Activated gamma-delta T cell treated with Interleukin-2 at 50 U/mL for 16 hours (primary cell): ENCODE measurements around the gene IPO11.
"Not testable (repeated sequence)": the region's sequence is repeated elsewhere in the genome, so short reads cannot be mapped to it uniquely, and the experiment has no call there.

Experiments
- DNase-seq: peaks from one replicate; pipeline ENCODE4 v3.0.0-alpha.2; 2020

Gene IPO11

GRCh38 chr5:62652225-62652624, 239.7 kb downstream of the IPO11 start:
- DNase-seq: no peak

GRCh38 chr5:62653001-62653863, 240.7 kb downstream of the IPO11 start:
- DNase-seq: no peak

- no peak for DNase-seq
These were observed 241.5 kb downstream of the IPO11 start for GRCh38 chr5:62653864-62654575.

- not testable (repeated sequence) for DNase-seq
These were observed 245.2 kb downstream of the IPO11 start for GRCh38 chr5:62657772-62658171.

- no peak for DNase-seq
These were observed 248.6 kb downstream of the IPO11 start for GRCh38 chr5:62661126-62661525.

- no peak for DNase-seq
These were observed 250.0 kb downstream of the IPO11 start for GRCh38 chr5:62662521-62662920.

GRCh38 chr5:62671479-62671878, 258.9 kb downstream of the IPO11 start:
- no peak for DNase-seq

- DNase-seq: not testable (repeated sequence)
These were observed 264.0 kb downstream of the IPO11 start for GRCh38 chr5:62676596-62676995.
